Non-pigmented ciliary epithelial cell (primary cell): ENCODE results near the gene DNAJB2.
"Not testable (repeated sequence)": the region's sequence is repeated elsewhere in the genome, so short reads cannot be mapped to it uniquely, and the experiment has no call there.

Experiments used
- DNase-seq: peaks from one replicate; pipeline ENCODE4 v3.0.0-alpha.2; 2010; ENCODE audit warnings: low read depth

The DNAJB2 gene

DNA sequence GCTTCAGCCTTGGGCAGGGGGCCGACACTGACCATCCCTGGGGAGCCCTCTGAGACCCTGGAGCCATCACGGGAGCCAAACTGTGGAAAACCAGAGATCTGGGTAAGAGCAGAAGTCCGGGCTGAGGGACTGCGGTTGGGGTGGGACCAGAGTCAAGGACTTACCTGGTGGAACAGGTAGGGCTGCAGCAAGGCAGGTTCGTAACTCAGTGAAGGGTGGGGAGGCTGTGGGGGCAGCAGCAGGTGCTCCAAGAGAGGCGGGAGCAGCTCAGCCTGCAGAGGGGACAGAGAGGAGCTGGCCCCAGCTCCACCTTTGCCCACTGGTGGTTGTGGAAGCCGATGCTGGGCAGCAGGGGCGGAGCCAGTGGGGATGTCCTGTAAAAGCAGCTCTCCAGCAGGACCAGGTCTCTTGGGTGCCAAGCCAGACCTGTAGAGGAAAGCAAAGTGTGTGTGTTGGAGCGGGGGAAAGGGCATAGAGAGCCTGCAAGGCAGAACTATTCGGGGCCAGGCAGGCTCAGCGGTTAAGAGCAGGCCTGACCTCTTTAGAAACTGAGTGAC is 23.3 kb downstream of the DNAJB2 start:
- no peak for DNase-seq

DNA sequence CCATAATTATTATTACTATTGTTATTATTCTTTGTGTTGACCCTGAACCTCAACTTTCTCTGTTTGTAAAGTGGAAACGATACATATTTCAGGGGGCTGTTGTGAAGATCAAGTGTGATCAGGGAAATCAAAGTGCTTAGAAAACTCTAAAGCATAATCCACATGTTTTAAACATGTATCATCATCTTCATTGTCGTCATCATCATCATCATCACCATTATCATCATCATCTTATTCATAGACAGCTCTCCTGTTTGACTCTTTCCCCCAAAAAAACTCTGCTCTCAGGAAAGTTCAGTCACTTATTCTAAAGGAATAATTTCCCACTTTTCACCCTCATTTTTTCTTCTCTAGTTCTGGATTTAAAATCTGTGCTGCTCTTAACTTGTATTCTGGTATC is 25.1 kb downstream of the DNAJB2 start:
- DNase-seq: no peak

DNA sequence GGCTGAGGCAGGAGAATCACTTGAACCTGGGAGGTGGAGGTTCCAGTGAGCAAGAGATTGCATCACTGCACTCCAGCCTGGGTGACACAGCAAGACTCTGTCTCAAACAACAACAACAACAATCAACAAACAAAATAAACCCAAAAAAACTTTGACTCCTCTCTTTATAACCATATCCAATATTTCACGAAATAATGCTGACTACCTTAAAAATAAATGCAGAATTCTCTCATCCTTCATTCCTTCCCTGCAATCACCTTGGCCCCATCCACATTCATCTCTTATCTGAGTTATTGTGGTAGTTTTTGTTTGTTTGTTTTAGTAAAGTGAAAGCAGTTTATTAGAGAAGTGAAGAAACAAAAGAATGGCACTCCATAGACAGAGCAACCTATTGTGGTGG is 26.9 kb downstream of the DNAJB2 start:
- DNase-seq: no peak

DNA sequence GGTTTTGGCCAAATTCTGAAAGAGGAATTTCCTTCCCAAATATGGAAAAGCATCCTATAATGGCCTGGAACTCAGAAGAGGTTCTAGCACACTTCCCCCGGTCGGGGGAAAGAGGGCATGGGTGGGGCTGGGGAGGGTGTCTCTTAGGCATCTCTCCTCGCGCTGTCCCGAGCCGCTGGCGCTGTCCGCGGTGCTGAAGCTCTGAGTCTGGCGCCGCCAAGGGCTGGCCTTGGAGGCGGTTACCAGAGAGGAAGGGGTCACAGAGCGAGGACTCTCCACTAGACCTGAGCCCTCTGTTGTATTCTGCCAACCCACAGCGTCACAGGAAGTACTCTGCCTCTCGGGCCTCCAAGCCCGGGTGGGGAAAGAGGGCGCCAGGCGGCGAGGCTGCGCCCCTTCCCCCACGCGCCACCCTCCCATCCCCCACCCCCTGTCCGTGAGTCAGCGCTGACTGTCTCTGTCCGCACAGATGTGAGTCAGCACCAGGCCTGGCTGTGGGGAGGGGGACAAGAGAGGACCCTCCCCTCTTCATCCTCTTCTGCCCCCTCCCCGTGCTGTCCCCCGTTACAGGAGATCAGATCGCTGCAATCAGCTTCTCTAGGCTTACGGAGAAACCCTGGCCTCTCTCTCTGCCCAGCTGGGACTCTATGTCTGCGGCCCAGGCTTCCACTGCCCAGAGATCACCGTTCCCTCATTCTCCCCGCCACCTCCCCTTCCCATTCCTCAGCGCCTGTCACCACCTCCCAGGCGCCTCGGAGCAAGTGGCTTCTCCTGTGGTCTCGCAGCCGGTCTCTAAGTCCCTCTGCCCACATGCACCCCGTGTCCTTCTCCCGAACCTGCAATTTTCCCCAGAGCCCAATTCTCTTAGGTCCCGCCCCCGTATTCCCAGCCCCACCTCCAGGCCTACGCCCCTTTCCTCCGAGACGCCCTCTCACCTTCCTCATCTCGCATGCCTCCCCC is 29.3 kb downstream of the DNAJB2 start:
- DNase-seq: no peak

DNA sequence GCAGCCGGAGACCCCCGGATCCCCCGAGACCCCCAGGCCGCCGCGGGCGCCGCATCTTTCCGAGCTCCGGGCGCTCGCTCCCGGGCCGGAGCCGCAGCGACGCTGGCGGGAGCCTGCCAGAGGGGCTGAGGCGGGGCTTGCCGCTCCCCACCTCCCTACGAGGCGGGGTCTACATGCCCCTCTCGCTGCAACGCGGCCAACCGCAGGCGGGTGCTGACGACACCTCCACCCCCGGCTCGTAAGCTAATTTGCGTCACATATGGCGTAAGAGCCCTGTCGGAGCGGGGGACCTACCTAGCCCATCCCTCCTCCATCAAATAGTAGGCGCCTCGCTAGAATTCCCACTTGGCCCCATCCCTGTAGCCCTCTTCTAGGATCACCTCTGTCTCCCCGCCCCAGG is 30.1 kb downstream of the DNAJB2 start, which contains the start of gene PTPRN:
TSS of gene PTPRN (minus strand) at position 124 of the 400 bp plus-strand sequence. CDS start at position 55, 69 bp downstream.
- DNase-seq: no peak

DNA sequence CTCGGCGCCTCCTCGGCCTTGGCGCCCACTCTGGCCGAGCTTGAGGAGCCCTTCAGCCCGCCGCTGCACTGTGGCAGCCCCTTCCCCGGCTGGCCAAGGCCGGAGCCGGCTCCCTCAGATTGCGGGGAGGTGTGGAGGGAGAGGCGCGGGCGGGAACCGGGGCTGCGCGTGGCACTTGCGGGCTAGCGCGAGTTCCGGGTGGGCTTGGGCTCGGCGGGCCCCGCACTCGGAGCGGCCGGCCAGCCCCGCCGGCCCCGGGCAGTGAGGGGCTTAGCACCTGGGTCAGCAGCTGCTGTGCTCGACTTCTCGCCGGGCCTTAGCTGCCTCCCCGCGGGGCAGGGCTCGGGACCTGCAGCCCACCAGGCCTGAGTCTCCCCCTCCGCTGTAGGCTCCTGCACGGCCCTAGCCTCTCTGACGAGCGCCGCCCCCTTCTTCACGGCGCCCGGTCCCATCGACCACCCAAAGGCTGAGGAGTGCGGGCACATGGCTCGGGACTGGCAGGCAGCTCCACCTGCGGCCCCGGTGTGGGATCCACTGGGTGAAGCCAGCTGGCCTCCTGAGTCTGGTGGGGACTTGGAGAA is 33.6 kb downstream of the DNAJB2 start:
- not testable (repeated sequence) for DNase-seq

DNA sequence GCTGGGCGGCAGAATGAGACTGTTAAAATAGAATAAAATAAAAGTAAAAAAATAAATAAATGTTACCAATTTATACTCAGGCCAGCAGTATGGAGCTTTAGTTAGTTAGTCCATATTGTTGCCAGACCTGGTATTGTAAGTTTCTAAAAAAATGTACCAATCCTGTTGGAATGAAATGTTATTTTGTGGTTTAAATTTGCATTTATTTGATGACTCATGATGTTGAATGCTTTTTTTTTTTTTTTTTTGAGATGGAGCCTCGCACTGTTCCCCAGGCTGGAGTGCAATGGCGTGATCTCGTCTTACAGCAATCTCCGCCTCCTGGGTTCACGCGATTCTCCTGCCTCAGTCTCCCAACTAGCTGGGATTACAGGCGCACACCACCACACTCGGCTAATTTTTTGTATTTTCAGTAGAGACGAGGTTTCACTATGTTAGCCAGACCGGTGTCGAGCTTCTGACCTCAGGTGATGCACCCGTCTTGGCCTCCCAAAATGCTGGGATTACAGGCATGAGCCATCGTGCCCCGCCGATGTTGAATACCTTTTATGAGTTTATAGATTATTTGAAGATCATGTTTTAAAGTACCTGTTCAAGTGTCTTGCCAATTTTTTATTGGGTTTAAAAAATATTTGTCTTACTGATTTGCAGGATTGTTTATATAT is 35.8 kb downstream of the DNAJB2 start:
- no peak for DNase-seq

DNA sequence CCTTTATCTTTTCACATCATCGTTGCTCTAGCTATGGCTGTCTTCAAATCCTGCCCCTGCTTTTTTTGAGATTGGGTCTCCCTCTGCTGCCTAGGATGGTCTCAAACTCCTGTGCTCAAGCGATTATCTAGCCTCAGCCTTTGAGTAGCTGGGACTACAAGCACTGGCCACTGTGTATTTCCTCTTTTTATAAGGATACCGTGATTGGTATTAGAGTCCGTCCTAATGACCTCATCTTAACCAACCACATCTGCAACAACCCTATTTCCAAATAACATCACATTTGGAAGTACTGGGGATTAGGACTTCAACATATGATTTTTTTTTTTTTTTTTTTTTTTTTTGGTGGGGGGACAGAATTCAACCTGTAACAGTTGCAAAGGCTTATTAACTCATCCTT is 44.3 kb downstream of the DNAJB2 start:
- DNase-seq: no peak

DNA sequence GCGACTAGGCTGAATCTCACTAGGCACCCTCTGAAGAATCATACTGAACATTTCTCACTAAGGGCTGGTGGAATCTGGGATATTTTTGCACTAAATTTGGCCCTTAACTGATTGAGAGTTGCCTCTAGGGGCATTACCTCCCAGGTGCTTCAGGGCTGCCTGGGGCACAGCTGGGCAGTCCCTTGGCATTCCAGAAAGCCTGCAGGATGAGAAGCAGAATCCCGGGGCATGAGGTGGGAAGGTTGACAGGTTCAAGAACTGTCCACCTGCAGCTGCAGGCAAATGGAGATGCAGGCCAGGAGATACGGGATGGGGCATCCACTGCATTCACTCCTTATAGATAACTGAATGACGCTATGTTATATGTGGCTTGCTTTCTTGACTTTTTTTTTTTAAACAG is 46.0 kb downstream of the DNAJB2 start:
- no peak for DNase-seq

DNA sequence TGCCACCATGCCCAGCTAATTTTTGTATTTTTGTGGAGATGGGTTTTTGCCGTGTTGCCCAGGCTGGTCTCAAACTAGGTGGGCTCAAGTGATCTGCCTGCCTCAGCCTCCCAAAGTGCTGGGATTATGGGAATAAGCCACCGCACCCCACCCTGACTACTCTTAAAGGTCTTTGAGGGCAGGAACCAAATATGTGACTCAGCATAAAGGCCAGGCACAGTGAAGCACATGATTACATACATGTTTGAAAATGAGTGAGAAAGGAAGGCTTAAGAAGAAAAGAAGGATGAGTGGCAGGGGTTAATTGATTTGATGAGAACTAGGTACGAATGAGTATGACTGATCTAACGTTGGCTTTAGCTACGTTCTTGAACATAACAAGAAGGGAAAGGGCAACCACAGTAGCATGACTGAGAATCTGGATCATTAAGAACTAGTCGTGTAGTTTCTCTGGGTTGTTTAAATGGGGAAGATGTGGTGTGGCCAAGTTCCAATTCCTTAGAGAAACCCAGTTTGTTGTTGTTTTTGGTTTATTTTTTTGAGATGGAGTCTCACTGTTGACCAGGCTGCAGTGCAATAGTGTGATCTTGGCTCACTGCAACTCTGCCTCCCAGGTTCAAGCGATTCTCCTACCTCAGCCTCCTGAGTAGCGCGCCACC is 46.6 kb downstream of the DNAJB2 start:
- DNase-seq: no peak

DNA sequence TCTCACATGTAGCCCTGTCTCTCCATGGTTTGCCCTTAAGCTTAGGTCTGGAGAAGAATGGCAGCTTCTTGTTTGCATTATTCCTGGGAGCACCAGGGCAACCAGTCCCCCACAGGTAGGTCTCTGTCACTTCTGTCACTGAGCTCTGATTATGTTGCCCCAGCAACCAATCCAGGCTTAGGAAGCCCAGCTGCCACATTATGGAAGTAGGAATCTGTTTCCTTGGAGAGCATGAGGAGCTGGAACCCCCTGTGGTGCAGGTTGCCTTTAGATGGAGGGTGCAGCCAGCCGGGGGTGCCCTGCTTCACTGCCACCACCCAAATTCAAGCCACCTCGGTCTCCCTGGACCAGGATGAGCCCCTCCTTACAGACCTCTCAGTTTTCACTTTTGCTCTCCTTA is 48.6 kb downstream of the DNAJB2 start:
- DNase-seq: no peak

DNA sequence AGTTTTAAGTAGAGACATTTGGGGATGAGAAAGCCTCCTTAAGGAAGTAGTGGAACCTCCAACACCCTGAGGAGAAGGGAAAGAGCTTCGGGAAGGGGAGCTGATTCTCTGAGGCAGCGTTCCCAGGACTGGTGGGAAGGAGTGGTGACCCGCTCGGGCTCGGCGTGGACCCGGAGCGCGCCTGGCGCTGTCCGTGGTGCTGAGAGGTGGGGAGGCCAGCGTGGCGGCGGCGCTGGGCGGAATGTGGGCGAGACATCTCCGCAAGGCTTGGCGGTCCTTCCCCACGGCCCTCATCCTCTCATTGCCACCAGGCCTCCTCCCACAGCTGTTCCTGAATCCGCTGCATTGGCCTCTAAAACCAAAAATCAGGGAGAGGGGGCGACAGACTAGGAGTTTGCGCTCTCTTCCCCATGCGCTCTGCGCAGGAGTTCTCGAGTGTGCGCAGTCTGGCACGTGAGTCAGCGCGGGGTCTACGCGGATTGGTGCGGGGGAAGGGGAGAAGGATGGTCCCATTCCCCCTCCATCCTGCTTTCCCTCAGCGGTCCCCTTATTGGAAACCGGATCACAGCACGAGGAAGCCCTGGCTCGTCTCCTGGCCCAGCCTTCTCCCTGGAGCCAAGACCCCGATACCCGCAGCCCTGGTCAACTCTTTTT is 52.5 kb downstream of the DNAJB2 start:
- DNase-seq: no peak

DNA sequence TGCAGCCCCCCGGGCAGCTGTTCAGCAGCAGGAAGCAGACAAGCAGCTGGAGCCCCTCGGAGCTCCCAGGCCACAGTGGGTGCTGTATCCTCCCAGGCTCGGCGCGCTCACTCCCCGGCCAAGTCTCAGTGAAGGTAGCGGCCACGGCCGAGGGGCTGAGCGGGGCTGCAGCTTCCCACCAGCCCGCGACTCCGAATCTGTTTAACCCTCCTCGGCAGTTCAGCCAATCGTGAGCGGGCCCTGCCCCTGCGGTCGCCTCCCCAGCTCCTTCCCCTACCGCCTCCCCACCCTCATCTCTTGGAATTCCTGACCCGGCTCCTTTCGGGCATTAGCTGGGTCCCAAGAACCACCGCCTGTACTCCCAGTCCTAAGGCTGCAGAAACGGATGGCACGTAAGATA is 53.4 kb downstream of the DNAJB2 start, which contains the start of gene RESP18:
TSS of gene RESP18 (minus strand) at position 203 of the 400 bp plus-strand sequence.
- DNase-seq: no peak

DNA sequence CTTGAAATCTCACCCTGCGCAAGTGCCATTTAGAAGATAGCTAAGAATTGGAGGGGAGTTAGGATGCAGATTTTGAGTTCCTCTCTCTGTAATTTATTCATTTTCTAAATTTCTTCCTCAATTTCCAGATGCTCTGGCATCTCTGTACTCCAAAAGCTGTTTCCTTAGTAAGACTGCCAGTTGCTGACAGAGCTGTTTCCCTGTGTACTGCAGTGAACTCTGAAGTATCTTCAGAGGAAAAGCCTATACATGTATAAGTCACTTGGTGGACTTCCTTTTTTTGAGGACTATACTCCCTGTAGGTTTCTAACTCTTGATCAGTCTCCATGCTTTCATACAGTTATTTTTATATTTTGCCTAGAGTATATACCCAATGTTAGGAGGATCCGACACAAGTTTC is 54.9 kb downstream of the DNAJB2 start:
- DNase-seq: no peak

DNA sequence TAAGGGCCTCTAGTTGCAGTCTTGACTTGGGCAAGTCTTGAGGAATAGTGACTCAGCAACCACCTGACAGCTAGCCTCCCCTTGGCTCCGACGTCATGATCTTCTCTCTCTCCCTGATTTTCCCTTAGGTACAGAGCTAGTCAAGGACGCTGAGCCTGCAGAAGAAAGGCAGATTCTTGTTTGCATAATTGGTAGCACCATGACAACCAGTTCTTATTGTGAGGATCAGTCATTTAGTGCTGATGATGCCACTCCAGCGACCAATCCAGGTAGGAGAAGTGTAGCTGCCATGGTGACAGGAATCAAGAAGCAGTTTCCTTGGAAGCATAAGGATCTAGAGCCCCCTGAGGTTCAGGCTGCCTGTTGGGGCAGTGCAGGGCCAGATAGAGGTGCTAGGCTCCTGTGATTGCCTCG is 56.2 kb downstream of the DNAJB2 start:
- no peak for DNase-seq
